HG03354 (cell line): ENCODE measurements around the gene CAPN13.

Experiments used
- ATAC-seq: cut with Tn5 transposase; IDR thresholded peaks from one replicate; pipeline ENCODE4 v1.9.1; 2021; ENCODE audit warnings: mild to moderate bottlenecking; ENCODE audit not compliant: unreplicated experiment, poor library complexity, severe bottlenecking

CAPN13 gene, protein sequence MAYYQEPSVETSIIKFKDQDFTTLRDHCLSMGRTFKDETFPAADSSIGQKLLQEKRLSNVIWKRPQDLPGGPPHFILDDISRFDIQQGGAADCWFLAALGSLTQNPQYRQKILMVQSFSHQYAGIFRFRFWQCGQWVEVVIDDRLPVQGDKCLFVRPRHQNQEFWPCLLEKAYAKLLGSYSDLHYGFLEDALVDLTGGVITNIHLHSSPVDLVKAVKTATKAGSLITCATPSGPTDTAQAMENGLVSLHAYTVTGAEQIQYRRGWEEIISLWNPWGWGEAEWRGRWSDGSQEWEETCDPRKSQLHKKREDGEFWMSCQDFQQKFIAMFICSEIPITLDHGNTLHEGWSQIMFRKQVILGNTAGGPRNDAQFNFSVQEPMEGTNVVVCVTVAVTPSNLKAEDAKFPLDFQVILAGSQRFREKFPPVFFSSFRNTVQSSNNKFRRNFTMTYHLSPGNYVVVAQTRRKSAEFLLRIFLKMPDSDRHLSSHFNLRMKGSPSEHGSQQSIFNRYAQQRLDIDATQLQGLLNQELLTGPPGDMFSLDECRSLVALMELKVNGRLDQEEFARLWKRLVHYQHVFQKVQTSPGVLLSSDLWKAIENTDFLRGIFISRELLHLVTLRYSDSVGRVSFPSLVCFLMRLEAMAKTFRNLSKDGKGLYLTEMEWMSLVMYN

DNA sequence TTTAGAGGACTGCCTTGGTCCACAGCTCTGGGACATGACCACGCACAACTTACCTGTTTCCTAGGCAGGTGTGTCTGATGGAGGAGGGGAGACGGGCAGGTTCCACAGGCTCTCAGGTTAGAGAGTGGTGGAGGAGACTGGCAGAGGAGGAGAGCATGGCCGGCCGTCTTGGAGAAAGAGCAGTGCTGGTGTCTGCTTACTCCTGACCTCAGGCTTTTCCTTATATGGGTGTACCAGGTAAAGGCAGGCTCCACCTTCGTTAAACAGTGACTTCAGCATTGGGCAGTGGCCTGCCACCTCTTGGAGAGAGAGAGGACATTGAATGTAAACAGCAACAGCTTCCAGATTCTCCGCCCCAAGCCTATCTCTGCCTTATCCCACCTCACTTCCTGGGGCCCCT, at the start of gene CAPN13:
TSS of gene CAPN13 (minus strand) at position 198 of the 400 bp plus-strand sequence. CDS start 20,121 bp downstream, outside the sequence.
- ATAC-seq: no peak

DNA sequence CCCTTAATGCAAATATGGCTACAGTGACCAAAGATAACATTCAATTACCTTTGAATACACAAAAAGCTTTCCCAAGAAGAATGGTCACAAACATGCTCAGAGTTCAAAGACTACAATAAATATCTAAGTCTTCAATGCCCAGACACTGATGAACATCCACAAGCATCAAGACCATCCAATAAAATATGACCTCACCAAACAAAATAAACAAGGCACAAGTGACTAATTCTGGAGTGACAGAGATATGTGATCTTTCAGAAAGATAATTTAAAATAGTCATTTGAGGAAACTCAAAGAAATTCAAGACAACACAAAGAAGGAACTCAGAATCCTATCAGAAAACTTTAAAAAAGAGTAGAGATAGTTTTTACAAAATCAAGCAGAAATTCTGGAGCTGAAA, 40.6 kb upstream of the CAPN13 start:
- no peak for ATAC-seq

DNA sequence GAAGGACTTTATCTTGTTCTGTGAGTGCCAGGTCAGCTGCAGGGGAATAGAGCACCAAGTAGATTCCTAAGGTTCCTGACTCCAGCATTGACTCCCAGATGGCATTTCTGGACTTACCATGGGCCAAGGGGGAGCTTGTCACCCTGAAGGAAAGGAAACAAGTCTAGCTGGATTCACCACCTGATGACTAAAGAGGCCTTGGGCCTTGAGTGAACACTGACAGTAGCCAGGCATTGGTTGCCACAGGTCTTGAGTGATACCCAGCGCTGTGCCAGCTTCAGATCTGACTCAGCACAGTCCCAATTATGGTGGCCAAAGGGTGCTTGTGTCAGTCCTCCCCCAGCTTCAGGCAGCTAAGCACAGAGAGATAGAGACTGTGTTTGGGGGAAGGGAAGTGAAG, 40.1 kb upstream of the CAPN13 start:
- no peak for ATAC-seq

DNA sequence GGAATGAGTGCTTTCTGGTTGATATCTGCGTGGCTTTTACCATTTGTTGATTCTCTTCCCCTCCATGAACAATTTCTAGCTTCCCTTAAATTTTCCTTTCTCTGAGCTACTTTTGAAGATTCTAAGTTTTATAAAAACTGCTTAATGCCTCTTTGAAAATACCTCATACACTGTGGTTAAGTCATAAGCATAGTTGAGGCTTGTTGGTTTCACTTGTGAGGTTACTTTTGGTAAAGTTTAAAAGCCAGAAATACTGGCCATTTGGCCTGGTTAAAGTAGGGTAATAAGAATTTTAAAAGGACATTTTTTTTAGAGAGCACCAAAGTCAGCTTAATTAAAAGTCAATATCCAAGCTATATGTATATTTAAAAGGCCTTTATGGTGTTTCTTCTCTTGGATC, 21.3 kb upstream of the CAPN13 start:
- ATAC-seq: no peak

DNA sequence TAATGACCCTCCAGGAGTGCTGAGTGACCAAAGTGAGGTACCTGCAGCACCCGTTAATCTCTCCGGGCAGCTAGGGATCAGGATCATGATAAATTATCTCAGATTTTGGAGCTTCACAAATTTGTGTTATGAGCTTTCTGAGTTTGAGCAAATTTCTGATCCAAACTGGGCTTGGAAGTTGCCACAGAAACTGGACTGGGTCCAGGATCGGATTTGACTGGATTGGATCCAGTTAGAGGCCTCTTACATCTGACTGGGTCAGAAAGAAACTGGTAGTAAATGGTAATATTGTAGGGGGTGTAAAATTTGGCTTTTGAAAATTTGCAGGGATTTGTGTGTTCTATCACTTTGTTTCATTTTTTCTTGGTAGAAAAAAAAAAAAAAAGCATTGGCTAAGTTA, 19.7 kb upstream of the CAPN13 start:
- no peak for ATAC-seq

DNA sequence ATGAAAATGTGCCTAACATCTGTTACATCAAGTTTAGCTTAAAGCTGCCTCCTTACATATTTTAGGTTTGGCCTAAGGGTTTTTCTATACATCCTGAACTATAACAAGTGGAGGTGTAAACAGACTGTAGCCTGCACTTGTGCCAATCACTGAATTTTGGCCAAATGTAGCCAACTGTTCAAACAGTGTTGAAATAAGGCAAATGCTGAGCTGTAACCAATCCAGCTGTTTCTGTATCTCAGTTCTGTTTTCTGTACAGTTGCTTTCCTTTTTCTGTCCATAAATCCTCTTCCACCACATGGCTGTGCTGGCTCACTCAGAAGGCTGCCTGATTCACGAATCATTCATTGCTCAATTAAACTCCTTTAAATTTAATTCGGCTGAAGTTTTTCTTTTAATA, 19.2 kb upstream of the CAPN13 start:
- no peak for ATAC-seq

DNA sequence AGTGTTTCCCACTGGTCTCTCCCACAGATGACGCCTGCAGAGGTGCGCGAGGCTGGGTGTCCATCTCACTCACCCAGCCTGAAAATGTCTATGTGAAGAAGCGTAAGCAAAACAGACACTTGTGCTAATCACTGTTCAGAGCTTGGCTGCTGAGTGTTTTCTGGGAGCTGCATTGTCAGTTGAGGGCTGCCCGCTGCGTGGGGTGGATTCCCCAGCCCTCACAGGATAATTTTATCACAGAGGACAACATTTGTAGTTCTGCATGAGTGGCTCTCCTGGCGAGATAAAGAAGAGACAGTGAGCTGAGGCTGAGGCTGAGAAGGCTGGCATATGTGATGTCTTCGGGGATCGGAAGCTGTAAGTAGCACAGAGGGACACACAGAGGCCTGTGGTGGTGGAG, 16.2 kb upstream of the CAPN13 start:
- ATAC-seq: no peak

DNA sequence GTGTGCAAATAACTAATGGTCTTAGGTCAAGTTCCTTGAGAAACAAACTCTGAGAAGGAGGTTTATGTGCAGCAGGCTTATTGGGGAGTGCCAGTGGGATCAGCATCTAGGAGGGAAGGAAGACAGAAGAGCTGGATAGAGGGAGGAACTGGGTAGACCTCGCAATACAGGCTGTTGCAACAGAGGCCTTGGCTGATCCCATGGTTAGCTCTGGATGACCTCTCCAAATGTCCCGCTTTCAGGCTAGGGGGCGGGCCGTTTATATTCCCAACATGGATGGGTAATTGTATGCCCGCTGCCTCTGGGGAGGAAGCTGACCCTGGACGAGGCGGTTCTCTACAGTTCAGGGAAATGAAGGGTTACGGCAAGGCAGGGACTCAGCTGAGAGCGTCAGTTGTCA, 14.7 kb upstream of the CAPN13 start:
- no peak for ATAC-seq

DNA sequence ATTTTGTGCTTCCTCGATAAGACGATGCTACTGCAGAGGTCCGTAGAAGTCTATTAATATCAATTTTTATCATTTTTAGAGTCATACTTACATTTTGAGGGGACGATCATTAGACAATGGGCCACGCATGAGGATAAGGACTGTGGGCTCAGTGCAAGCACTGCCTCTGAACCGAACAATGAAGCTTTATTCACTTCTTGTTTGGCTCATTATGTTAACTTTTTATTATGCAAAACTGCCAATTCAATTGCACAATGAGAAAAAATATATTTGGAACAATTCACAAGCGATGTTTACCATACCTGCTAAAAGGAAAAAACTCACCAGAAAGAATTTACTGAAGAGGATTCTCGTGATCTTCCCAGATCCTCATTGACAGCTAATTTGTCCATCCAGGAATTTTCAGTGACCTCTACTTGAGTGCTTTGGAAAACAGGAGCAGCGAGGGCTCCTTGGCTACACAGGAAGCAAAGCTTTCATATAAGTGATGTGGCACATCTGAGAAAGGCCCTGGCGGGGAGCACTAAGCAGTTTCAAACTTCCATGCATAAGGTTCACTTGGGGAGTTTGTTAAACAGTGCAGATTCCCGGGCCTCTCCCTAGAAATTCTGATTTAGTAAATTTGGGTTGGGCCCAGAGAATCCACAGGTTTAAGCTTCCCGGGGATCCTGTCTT, 13.3 kb upstream of the CAPN13 start:
- no peak for ATAC-seq

DNA sequence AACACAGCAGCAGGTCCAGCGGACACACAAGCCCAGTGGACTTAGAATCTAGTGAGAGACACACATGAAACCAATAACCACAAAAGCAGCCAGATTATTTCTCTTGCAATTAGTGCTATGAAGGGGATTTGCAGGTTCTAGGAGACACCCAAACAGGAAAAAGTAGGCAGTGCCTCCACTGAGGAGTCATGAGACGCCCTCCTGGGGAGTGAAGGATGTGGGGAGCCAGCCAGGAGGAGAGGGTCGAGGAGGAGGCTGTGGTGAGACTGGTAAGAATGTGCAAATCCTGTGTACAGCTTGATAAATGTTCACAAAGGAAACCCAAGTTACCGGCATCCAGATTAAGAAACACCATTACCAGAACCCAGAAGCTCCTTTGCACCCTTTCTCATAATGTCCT, 2.7 kb upstream of the CAPN13 start:
- ATAC-seq: no peak

DNA sequence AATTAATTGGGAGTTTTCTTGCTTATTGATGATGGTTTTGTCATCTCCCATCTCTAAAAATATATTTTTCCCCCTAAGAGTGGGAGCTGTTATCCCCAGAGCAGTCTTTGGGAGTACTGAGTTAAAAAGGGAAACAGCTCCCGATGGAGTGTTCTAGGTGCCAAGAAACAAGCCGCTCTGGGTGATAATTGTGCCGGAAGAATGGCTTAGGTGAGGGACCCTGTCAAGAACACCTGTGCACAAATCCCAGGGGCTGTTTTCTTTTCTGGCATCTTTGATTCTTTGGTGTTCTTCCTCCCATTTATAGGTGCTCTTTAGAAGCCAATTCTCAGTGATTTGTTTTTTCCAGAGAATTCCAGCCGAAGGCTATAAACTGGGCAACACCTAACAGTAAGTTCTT, 1.4 kb upstream of the CAPN13 start:
- ATAC-seq: no peak

DNA sequence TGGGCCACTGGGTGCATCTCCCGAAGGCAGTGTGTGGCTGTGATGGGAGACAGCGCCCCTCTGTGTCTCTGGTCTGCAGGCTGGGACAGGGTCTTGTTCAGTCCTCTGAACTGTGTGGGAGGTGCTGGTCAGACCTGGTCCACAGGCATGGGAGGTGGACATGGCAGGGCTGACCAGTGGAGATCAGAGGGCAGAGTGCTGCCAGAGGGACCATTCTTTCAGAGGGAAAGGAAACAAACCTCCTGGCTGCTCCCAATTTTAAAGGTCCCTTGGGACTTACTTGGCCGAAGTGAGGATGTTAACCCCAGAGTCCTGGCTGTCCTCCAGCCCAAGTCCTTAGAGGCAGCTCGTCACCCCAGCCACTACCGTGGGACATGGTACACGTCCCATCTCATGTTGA, 4.0 kb downstream of the CAPN13 start:
- no peak for ATAC-seq

DNA sequence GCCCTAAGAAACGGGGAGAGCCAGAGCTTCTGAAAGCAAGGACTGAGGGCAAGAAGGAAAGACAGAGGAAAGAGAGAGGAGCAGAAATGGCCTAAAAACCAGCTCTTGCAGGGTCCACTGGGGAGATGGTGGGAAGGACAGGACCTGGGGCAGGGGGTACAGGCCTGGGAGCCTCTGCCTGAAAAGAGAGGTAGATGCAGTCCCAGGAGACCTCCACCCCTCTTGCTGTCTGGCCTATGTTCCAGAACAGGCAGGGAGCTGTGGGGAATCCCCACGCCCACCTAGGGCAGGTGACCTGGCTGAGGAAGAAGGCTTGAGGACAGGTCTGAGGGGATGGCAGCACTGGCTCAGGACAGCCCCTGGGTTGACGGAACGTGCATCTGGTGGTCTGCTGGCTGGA, 4.6 kb downstream of the CAPN13 start:
- ATAC-seq: no peak

DNA sequence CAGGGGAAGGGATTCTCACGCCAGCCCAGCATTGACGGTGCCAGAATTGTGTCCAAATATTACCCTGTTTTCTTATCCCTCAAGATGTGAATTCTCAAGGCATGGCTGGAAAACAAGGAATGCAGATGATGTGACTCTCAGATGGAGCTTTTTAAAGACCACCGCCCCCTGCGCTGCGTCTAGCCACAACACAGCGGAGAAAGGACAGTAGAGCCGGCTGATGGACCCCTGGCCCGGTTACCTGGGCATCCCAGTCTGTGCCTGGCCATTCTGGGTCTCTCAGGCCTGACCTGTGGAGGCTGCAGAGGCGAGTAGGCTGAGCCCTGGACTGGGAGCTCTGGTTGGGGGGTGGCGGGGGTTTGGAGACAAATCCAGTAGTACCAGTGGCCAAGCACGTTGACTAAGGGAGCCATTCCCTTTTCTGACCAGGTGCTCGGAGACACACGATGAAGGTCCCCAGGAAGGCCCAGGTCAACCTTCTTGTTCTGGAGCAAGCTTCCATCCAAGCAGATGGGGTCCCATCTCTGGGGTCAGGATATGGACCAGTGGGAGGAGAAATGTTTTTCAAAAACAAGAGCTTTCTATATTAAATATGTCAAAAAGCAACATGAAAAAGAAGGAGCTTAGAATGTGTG, 5.3 kb downstream of the CAPN13 start:
- no peak for ATAC-seq

DNA sequence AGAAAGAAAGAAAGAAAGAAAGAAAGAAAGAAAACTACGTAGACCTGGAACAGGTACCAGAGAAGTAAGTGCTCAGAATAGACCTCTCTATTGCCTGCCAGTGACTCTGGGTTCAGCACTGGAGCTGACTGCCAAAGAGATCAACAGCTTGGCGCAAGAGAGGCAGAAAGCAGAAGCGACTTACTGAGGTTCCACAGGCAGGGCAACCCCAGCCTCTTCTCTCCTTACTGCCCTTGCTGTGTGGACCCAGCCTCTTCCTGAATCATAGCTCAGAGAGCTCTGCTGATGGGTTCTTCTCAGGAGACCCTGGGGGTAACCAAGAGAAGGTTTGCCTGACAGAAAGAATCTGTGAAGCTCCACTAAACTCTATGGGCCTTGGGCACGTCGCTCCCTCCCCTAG, 7.1 kb downstream of the CAPN13 start:
- ATAC-seq: no peak

DNA sequence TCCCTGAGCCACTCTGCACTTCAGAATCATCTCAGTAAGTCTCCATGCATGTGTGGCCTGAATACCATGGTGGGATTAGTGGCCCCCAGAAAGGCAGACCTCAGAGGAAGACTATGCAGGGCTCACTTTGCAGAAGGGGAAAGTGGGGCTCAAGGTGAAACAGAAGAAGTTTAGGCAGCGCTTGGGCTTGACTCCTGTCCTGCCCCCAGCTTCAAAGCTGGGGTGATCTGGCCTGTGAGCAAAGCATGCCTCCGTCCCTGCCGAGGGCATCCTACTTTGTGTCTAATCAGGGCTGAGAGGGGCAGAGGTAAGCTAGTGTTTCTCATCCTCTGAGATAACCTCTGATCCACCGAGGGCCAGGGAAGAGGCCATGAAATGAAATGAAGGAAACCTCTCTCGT, 7.9 kb downstream of the CAPN13 start:
- no peak for ATAC-seq

DNA sequence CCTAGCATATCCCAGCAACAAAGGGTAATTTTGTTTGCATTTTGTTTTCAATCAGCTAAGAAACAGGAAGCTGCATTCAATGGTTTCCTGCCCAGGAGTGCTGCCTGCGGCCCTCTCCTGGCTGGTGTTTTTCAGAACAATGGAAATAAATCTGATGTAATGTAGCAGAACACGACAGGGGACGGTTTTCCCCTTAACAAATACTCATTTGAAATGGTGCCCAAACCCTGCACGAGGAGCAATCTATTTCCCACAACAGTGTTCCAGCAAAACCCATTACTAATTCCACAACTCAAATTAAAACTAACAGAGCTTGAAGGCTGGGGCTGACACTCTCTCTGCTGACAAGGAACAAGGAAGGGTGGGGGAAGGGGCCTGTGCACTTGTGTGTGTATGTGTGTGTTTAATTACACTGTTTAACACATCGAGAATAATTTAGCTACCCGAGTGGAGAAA, 8.7 kb downstream of the CAPN13 start:
- ATAC-seq: no peak

DNA sequence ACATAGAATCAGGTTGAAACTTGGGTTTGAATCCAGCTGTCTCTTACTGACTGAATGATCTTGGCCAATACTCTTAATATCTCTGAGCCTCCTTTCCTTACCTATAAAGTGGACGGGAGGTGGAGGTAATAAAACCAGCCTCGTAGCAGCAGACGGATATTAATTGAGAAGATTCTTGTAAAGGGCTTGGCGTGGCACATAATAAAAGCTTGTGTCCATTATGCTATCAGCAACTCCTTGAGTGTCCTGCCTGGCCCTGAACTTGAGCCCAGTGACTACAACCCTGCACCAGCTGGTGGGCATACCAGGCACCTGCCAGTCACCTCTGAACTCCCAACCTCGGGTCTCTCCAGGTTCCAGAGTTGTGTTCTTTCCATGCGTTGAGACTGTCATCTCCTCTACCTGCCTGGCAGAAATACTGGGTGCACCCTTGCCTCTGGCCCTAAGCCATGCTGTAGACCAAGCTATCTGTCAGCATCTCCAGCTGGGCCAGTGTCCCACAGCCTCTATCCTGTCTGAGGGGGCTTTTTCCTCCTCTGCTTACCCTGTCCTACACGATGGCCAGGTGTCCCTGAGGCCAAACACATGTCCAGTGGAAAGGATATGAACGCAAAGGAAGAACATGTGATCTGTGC, 9.7 kb downstream of the CAPN13 start:
- no peak for ATAC-seq

DNA sequence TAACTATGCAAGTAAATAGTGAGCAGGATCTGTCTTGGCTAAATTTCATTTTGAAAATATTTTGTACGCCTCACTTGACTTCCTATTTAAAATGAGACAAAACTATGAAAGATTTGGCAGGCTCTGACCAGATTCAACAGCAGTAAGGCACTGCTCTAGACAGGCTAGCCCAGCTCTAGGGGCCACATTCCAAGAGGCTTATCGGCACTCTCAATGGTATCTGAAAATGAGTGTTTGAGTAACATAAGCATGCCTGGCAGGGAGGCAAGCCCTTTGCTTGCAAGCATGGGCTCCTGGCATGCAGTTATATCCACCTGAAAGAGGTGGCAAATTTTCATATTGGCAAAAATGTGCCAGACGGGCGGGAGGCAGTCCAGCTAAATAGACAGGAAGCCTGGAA, 10.5 kb downstream of the CAPN13 start:
- no peak for ATAC-seq

DNA sequence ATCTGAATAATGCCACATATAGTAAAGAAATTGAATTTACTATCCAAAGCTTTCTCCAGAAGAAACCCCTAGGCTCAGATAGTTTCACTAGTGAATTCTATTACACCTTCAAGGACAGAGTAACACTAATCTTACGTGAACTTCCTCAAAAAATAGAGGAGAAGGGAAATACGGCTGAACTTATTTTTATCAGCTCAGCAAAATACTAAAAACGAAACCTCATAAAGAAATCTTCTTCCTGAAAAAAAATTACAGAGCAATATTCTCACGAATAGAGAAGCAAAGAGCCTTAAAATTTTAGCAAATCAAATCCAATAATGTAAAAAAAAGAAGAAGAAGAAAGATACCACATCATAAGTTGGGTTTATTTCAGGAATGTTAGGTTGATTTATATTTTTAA, 14.7 kb downstream of the CAPN13 start:
- no peak for ATAC-seq
